HG02763 (cell line): ENCODE data around the gene PLEKHA5.
"Not testable (repeated sequence)": the region's sequence is repeated elsewhere in the genome, so short reads cannot be mapped to it uniquely, and the experiment has no call there.

ENCODE experiments used
- ATAC-seq: cut with Tn5 transposase; IDR thresholded peaks from one replicate; pipeline ENCODE4 v1.9.1; 2021; ENCODE audit warnings: mild to moderate bottlenecking, moderate library complexity; ENCODE audit not compliant: unreplicated experiment

Gene PLEKHA5

DNA sequence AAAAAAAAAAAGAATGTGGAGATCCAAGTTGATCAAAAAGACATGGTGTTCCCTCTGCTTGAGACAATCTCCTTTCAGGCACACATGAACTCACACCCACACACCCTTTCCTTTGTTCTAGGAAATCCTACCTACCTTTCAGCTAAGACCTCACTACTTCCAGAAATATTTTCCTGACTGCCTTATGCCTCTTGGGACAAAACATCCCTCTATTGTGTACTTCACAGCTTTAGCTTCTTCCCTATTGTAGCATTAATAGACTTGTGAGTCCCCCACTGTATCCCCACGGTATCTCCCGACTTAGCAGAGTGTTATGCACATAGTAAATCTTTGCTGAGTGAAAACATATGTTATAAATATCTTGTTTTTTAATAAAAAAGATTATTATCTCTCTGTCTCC lies 264.9 kb downstream of the PLEKHA5 start:
- no peak for ATAC-seq

- no peak for ATAC-seq
These were observed 268.0 kb downstream of the PLEKHA5 start for GRCh38 chr12:19397534-19397933.

- no peak for ATAC-seq
These were observed 269.1 kb downstream of the PLEKHA5 start for GRCh38 chr12:19398376-19399363.

GRCh38 chr12:19400649-19401285 lies 271.2 kb downstream of the PLEKHA5 start:
- not testable (repeated sequence) for ATAC-seq

- ATAC-seq, result no peak
These were observed 272.7 kb downstream of the PLEKHA5 start for GRCh38 chr12:19402211-19402610.

- ATAC-seq, result no peak
These were observed 273.4 kb downstream of the PLEKHA5 start for GRCh38 chr12:19402743-19403431.

DNA sequence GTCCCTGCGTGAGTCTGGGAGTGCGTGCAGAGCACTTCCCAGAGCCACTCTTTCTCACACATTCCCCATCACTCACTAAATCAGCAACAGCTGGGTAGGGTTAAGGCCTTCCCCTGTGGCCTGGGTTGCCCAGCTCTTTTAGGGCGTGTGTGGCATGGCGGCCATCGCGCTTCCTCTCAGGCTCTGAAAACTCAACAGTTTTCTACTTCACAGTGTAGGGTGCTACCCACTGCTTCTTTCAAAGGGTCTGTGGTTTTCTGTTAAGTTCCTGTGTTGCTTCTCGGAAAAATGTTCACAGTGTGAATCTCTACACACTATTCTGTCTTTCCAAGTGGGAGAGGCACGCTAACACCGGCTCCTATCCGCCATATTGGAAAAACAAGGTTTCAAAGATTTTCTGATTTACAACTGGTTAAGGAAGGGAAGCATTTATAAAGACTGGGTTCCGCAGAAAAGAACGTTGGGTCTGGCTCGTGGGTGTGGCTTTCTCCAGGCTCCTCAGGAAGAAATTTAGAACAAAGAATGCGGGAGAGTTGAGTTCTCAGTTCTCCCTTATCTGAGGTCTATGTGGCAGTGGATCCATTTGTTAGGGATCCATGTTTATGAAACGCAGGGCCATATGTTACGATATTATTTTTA lies 274.8 kb downstream of the PLEKHA5 start:
- no peak for ATAC-seq

- ATAC-seq, result no peak
These were observed 279.8 kb downstream of the PLEKHA5 start for GRCh38 chr12:19409376-19409775.

DNA sequence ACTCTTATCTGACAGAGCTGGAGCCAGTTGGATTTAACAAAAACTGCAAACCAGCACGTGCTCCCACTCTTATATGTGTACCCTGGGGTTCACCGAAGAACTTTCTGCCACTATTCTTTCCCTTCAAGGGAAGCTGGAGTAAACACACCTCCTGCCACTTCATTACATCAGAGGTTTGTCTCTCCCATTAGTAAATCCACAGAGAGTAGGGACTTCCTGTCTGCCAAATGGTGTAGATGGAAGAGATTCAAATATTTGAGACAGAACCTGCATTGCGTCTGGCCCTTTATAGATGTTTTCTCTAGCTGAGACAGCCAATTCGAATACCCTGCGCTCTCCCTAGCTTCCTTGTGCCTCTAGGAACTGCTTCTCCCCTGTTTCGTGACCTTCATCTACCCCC lies 280.7 kb downstream of the PLEKHA5 start:
- ATAC-seq, result no peak

- no peak for ATAC-seq
These were observed 281.2 kb downstream of the PLEKHA5 start for GRCh38 chr12:19410629-19411185.

DNA sequence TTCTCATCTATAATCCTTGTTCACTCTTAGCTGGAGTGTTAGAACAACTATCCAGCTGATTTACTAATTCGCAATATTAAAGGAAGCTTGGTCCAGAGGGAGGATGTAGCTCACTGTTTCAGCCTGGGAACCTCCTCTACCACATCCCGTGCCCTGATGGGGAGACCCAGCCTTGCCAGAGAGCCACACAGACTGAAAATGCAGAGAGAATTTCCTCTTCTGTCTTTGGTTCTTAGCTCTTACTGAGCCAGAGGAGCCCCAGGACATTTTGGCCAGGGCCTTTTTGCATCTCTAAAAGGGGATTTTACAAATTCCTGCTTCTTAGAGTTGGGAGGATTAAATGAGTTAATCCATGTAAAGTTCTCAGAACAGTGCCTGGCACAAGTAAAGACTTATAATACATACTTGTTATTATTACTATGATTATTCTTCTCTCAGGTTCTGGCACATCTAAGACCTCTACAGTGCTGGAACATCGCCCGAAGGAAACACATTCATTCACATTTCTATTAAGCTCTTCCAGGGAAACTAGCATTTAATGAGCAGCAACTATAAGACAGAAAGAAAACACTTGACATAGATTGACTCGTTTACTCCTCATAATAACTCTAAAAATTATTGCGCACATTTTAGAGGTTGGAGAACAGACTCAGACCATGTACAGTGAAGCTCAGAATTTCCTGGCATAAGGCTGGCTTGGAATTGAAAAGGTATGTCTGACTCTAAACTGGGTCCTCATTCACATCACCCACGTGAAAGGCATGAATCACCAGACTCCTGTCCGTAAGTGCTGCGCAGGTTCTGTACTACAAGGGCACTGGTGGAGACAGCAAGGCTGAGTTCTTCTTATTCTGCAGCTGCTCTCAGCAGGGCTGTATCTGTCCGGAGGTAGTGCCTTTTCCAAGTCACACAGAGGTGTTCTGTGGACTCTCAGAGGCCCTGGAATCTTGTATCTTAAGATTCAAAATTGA lies 282.0 kb downstream of the PLEKHA5 start:
- ATAC-seq, result no peak

GRCh38 chr12:19412844-19413243 lies 283.3 kb downstream of the PLEKHA5 start:
- no peak for ATAC-seq

DNA sequence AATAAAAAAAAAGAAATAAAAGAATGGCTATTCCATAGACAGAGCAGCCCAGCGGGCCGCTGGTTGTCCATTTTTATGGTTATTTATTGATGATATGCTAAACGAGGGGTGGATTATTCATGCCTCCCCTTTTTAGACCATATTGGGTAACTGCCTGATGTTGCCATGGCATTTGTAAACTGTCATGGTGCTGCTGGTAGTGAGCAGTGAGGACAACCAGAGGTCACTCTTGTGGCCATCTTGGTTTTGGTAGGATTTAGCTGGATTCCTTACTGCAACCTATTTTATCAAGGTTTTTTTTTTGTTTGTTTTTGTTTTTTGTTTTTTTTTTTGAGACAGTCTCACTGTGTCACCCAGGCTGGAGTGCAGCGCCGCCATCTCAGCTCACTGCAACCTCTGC lies 284.0 kb downstream of the PLEKHA5 start:
- not testable (repeated sequence) for ATAC-seq

GRCh38 chr12:19415563-19415962 lies 286.0 kb downstream of the PLEKHA5 start:
- no peak for ATAC-seq

DNA sequence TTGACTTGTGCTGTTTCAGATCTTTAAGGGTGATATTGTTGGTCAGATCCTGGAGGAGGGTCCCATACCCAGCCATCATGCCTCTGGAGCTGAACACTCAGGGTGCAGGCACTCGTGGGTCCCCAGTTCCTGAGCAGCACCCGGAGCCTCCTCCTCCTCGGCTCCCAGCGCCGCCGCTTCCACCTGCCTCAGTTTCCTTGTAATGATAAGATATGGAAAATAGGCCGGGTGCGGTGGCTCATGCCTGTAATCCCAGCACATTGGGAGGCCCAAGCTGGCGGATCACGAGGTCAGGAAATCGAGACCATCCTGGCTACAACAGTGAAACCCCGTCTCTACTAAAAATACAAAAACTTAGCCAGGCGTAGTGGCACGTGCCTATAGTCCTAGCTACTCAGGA lies 289.6 kb downstream of the PLEKHA5 start:
- no peak for ATAC-seq

- no peak for ATAC-seq
These were observed 292.2 kb downstream of the PLEKHA5 start for GRCh38 chr12:19421503-19422282.

GRCh38 chr12:19423166-19423930 lies 293.8 kb downstream of the PLEKHA5 start:
- ATAC-seq, result no peak
